HG02852 (cell line): Measurements from ENCODE around the gene SLC26A11.

Experiments
- ATAC-seq: cut with Tn5 transposase; IDR thresholded peaks from one replicate; pipeline ENCODE4 v1.9.1; 2021; ENCODE audit warnings: mild to moderate bottlenecking, moderate library complexity; ENCODE audit not compliant: unreplicated experiment

The SLC26A11 gene

GRCh38 chr17:80220054-80220735 lies at the start of gene SLC26A11, which contains the start of gene SGSH:
TSS of gene SLC26A11 (plus strand) at chr17:80220427. CDS start at chr17:80221561, 1,134 bp downstream.
TSS of gene SGSH (minus strand) at chr17:80220333. CDS start at chr17:80220313, 20 bp downstream.
- peak; percentile 49 for ATAC-seq

GRCh38 chr17:80171681-80172080 lies 48.5 kb upstream of the SLC26A11 start:
- ATAC-seq: no peak

GRCh38 chr17:80173126-80173525 lies 47.1 kb upstream of the SLC26A11 start:
- ATAC-seq: no peak

- no peak for ATAC-seq
Observed at GRCh38 chr17:80173916-80174315, 46.3 kb upstream of the SLC26A11 start.

GRCh38 chr17:80176757-80177156 lies 43.5 kb upstream of the SLC26A11 start:
- no peak for ATAC-seq

GRCh38 chr17:80177986-80178595 lies 42.1 kb upstream of the SLC26A11 start:
- no peak for ATAC-seq

GRCh38 chr17:80180192-80180591 lies 40.0 kb upstream of the SLC26A11 start:
- ATAC-seq: no peak

- ATAC-seq: no peak
Observed at GRCh38 chr17:80181431-80181830, 38.8 kb upstream of the SLC26A11 start.

GRCh38 chr17:80182118-80182844 lies 37.9 kb upstream of the SLC26A11 start:
- ATAC-seq: no peak

GRCh38 chr17:80182845-80183223 lies 37.4 kb upstream of the SLC26A11 start:
- ATAC-seq: no peak

- no peak for ATAC-seq
Observed at GRCh38 chr17:80183581-80184422, 36.4 kb upstream of the SLC26A11 start.

GRCh38 chr17:80184423-80184714 lies 35.9 kb upstream of the SLC26A11 start:
- no peak for ATAC-seq

GRCh38 chr17:80185968-80186367 lies 34.3 kb upstream of the SLC26A11 start:
- no peak for ATAC-seq

- no peak for ATAC-seq
Observed at GRCh38 chr17:80187090-80187489, 33.1 kb upstream of the SLC26A11 start.

GRCh38 chr17:80187515-80187941 lies 32.7 kb upstream of the SLC26A11 start:
- no peak for ATAC-seq

- ATAC-seq: no peak
Observed at GRCh38 chr17:80189611-80190010, 30.6 kb upstream of the SLC26A11 start.

- ATAC-seq: no peak
Observed at GRCh38 chr17:80190716-80191115, 29.5 kb upstream of the SLC26A11 start.

GRCh38 chr17:80191192-80191591 lies 29.0 kb upstream of the SLC26A11 start:
- ATAC-seq: no peak

- no peak for ATAC-seq
Observed at GRCh38 chr17:80191865-80192661, 28.2 kb upstream of the SLC26A11 start.

- ATAC-seq: no peak
Observed at GRCh38 chr17:80195141-80195540, 25.1 kb upstream of the SLC26A11 start.
